ENCODE results near the gene ERF. TPM values are rescaled to one million over a fixed set of nuclear protein-coding genes. Genes with fewer than 3 reads are reported as not detected.

ERF gene
- total and polyA plus RNA-seq, 2 of the 4 experiments (the other 2 are of a cell fraction), result 5.2 to 32.4 TPM

DNA sequence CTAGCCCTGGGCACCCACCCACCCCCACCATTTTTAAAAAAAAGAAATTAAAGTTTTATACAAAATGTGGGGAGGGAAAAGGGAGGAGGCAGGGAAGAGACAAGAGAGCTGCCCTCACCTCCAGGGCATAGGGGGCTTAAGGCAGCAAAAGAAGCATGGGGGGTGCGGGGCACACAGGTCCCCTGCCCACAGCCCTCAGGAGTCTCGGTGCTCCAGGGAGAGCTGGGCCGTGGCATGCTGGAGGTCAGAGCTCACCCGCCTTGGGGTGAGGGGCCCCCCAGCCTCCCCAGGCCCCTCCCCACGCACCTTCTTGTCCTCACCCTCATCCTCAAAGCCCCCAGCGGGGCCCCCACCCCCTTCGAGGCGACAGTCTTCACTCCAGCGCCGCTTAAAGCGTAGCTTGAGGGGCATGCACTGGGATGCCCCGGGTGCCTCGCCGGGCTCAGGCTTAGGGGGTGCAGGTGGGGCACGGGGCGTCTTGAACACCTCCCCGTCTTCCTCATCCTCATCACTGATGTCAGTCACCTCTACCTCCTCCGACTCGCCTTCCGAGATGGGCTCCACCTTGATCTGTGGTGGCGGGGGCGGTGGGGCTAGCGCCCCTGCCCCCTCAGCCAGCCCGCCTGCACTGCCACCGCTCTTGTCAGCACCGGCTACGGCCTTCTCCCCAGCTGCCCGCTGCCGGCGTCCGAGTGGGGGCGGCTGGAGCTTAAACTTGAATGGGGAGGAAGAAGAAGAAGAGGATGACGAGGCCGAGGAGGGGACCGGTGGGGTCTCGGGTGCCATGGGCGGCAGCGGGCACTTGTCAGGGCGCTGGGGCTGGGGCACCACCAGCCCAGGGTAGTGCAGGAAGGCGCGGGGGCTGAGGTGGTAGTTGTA is 6.4 kb downstream of the ERF start:
- no TSS peak for BruUV-seq (replicated peaks)
- Histone ChIP-seq H3K4me1 (ENCODE audit: control insufficient read depth, insufficient read depth, low read length) (peaks cover 27% of the 10 kb centered on the region), H3K27ac (ENCODE audit: insufficient read depth, low read length) (no peak overlapping the region), H3K27me3 (ENCODE audit: control insufficient read depth, insufficient read depth, low read length) (no peaks in the 10 kb centered on the region), H3K9me1 (ENCODE audit: insufficient read depth, low read length) (peaks cover 7% of the 10 kb centered on the region; the same call in 1 of the 2 replicates), H4K91ac (ENCODE audit: insufficient read depth, low read depth, low read length) (no peak overlapping the region), H3K9ac (ENCODE audit: low read depth, low read length) (no peak overlapping the region), H3K79me1 (ENCODE audit: low read depth in 1 of 2, low read length in 2 of 2) (peaks cover 6 to 66% of the 10 kb centered on the region in 2 experiments; a peak in 3 of 4 replicates), H3K4me2 (ENCODE audit: low read depth, low read length) (no peak overlapping the region), H3K14ac (replicated peaks; ENCODE audit: low read depth, low read length) (no peak overlapping the region), H2AFZ (replicated peaks; ENCODE audit: low read length, poor library complexity) (no peak overlapping the region), H4K5ac (ENCODE audit: low read depth, low read length) (no peak overlapping the region), H3K36me3 (ENCODE audit: control insufficient read depth, insufficient read depth, low read length) (peaks cover 15% of the 10 kb centered on the region), H3K9me3 (ENCODE audit: control insufficient read depth, insufficient read depth, low read length) (no peaks in the 10 kb centered on the region), H2BK5ac (ENCODE audit: low read depth, low read length, poor library complexity, severe bottlenecking) (no peak overlapping the region), H3K18ac (ENCODE audit: low read depth, low read length) (no peak overlapping the region), H2BK20ac (ENCODE audit: low read depth, low read length) (no peak overlapping the region), H4K8ac (ENCODE audit: low read depth in 2 of 2, low read length in 2 of 2) (no peak overlapping the region), H2AK5ac (ENCODE audit: low read depth, low read length) (no peak overlapping the region), H4K20me1 (ENCODE audit: insufficient read depth, low read length) (peaks cover 54% of the 10 kb centered on the region), H2BK120ac (ENCODE audit: low read depth, low read length) (no peak overlapping the region), H3K4me3 (ENCODE audit: insufficient read depth, low read depth, low read length) (no peak overlapping the region), H3K23ac (ENCODE audit: low read depth, low read length) (no peak overlapping the region), H2AK9ac (replicated peaks; ENCODE audit: low read depth, low read length, poor library complexity) (no peak overlapping the region), H2BK15ac (ENCODE audit: low read depth, low read length) (no peak overlapping the region), H3K4ac (ENCODE audit: low read depth, low read length) (no peak overlapping the region), H3K56ac (ENCODE audit: extremely low read depth, insufficient read depth, low read length) (no peak overlapping the region)
- TF ChIP-seq BHLHE40 (IDR thresholded peaks at IDR 0.05; ENCODE audit: low read depth, low read length), result no peak
- TF ChIP-seq CTCF (conservative IDR thresholded peaks at IDR 0.05; ENCODE audit: low read depth, low read length), result no peak
- no peak for TF ChIP-seq MAFK (IDR thresholded peaks at IDR 0.05; ENCODE audit: low read depth, low read length)
- TF ChIP-seq RAD21 (IDR thresholded peaks at IDR 0.05; ENCODE audit: low read length), result no peak
- no peak for TF ChIP-seq FOS (IDR thresholded peaks at IDR 0.05; ENCODE audit: low read depth, low read length)
- TF ChIP-seq, protein P1, sequence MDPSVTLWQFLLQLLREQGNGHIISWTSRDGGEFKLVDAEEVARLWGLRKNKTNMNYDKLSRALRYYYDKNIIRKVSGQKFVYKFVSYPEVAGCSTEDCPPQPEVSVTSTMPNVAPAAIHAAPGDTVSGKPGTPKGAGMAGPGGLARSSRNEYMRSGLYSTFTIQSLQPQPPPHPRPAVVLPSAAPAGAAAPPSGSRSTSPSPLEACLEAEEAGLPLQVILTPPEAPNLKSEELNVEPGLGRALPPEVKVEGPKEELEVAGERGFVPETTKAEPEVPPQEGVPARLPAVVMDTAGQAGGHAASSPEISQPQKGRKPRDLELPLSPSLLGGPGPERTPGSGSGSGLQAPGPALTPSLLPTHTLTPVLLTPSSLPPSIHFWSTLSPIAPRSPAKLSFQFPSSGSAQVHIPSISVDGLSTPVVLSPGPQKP (IDR thresholded peaks at IDR 0.05; ENCODE audit: borderline replicate concordance, low read depth, low read length), result no peak
- TF ChIP-seq SMC3 (IDR thresholded peaks at IDR 0.05; ENCODE audit: low read depth, low read length), result no peak
- no peak for TF ChIP-seq CHD1 (IDR thresholded peaks at IDR 0.05; ENCODE audit: low read depth, low read length)
- TF ChIP-seq MXI1 (IDR thresholded peaks at IDR 0.05; ENCODE audit: borderline replicate concordance, low read depth, low read length), result no peak
- no peak for TF ChIP-seq MAZ (IDR thresholded peaks at IDR 0.05; ENCODE audit: borderline replicate concordance, low read depth, low read length)
- no peak for TF ChIP-seq RFX5 (IDR thresholded peaks at IDR 0.05; ENCODE audit: low read depth, low read length)
- no peak for TF ChIP-seq CEBPB (IDR thresholded peaks at IDR 0.05; ENCODE audit: low read depth, low read length)
- no peak for TF ChIP-seq RCOR1 (IDR thresholded peaks at IDR 0.05; ENCODE audit: insufficient replicate concordance, low read length)
- no peak for TF ChIP-seq USF2 (IDR thresholded peaks at IDR 0.05; ENCODE audit: low read depth, low read length)
- no peak for TF ChIP-seq POLR2A (IDR thresholded peaks at IDR 0.05; ENCODE audit: low read depth, low read length)
- ChIA-PET CTCF (no interaction called here), POLR2A (ENCODE audit: unreplicated experiment) (interaction anchor here (0.5 to 0.6 kb wide), 2 partner anchors 43 to 125 kb away, joined by 3 to 4 read pairs; no protein-coding TSS in a partner anchor)
- in situ Hi-C loops (cut with MboI; ENCODE audit: low sequenced_read_pairs), result no loop called here
- DNase-seq (no peak), ATAC-seq (ENCODE audit: low read depth) (no peak)
- intact Hi-C loops (cut with micrococcal nuclease), result no loop called here
- dilution Hi-C loops (cut with HindIII; ENCODE audit: low sequenced_read_pairs, unreplicated experiment), result no loop called here
- 93% methylated on average over 14 of the region's 41 CpGs; no CpG with 5 or more reads in 1 of the 2 experiments for WGBS, 2 experiments (ENCODE audit: extremely low coverage in 2 of 2, insufficient read length in 1 of 2)
